ENCODE measurements around the gene BIRC5. TPM values are rescaled to one million over a fixed set of nuclear protein-coding genes. Genes with fewer than 3 reads are reported as not detected.

The BIRC5 gene
- total RNA-seq, 1 donor from 2014 or later: 12.3 TPM

- no peak for TF ChIP-seq CTCF (IDR thresholded peaks at IDR 0.05)
- peak overlapping the region; percentile 78 for H3K27ac Mint-ChIP-seq (ENCODE audit: unreplicated experiment)
- H3K36me3 Mint-ChIP-seq (ENCODE audit: unreplicated experiment): no peaks in the 10 kb centered on the region
- peaks cover 2% of the 10 kb centered on the region for H3K27me3 Mint-ChIP-seq (ENCODE audit: unreplicated experiment)
- H3K4me3 Mint-ChIP-seq (ENCODE audit: unreplicated experiment): peak overlapping the region; percentile 29
- H3K4me1 Mint-ChIP-seq (ENCODE audit: unreplicated experiment): peaks cover 40% of the 10 kb centered on the region
- DNase-seq (ENCODE audit: extremely low spot score, unreplicated experiment): no peak
- H3K9me3 Mint-ChIP-seq (ENCODE audit: unreplicated experiment): no peaks in the 10 kb centered on the region
Observed at GRCh38 chr17:78268951-78269905, 55.2 kb downstream of the BIRC5 start.

- no peak for TF ChIP-seq CTCF (IDR thresholded peaks at IDR 0.05)
- Mint-ChIP-seq H3K9me3 (ENCODE audit: unreplicated experiment) (no peaks in the 10 kb centered on the region), H3K36me3 (ENCODE audit: unreplicated experiment) (no peaks in the 10 kb centered on the region), H3K27me3 (ENCODE audit: unreplicated experiment) (peaks cover 2% of the 10 kb centered on the region), H3K4me1 (ENCODE audit: unreplicated experiment) (peaks cover 40% of the 10 kb centered on the region), H3K27ac (ENCODE audit: unreplicated experiment) (peak overlapping the region; percentile 20), H3K4me3 (ENCODE audit: unreplicated experiment) (no peak overlapping the region)
- no peak for DNase-seq (ENCODE audit: extremely low spot score, unreplicated experiment)
Observed at GRCh38 chr17:78269955-78270381, 55.9 kb downstream of the BIRC5 start.

GRCh38 chr17:78271419-78272170 is 57.5 kb downstream of the BIRC5 start:
- Mint-ChIP-seq H3K9me3 (ENCODE audit: unreplicated experiment) (no peaks in the 10 kb centered on the region), H3K27me3 (ENCODE audit: unreplicated experiment) (peaks cover 7% of the 10 kb centered on the region), H3K4me3 (ENCODE audit: unreplicated experiment) (no peak overlapping the region), H3K4me1 (ENCODE audit: unreplicated experiment) (peaks cover 37% of the 10 kb centered on the region), H3K36me3 (ENCODE audit: unreplicated experiment) (no peaks in the 10 kb centered on the region), H3K27ac (ENCODE audit: unreplicated experiment) (no peak overlapping the region)
- TF ChIP-seq CTCF (IDR thresholded peaks at IDR 0.05): no peak
- no peak for DNase-seq (ENCODE audit: extremely low spot score, unreplicated experiment)

GRCh38 chr17:78272181-78272913 is 58.3 kb downstream of the BIRC5 start:
- H3K9me3 Mint-ChIP-seq (ENCODE audit: unreplicated experiment): no peaks in the 10 kb centered on the region
- peaks cover 7% of the 10 kb centered on the region for H3K27me3 Mint-ChIP-seq (ENCODE audit: unreplicated experiment)
- no peak for TF ChIP-seq CTCF (IDR thresholded peaks at IDR 0.05)
- peaks cover 35% of the 10 kb centered on the region for H3K4me1 Mint-ChIP-seq (ENCODE audit: unreplicated experiment)
- no peak overlapping the region for H3K4me3 Mint-ChIP-seq (ENCODE audit: unreplicated experiment)
- H3K27ac Mint-ChIP-seq (ENCODE audit: unreplicated experiment): no peak overlapping the region
- DNase-seq (ENCODE audit: extremely low spot score, unreplicated experiment): no peak
- no peaks in the 10 kb centered on the region for H3K36me3 Mint-ChIP-seq (ENCODE audit: unreplicated experiment)
